ENCODE measurements around the gene ADGRL3.
"Not testable (repeated sequence)": the region's sequence is repeated elsewhere in the genome, so short reads cannot be mapped to it uniquely, and the experiment has no call there.

The ADGRL3 gene

DNA sequence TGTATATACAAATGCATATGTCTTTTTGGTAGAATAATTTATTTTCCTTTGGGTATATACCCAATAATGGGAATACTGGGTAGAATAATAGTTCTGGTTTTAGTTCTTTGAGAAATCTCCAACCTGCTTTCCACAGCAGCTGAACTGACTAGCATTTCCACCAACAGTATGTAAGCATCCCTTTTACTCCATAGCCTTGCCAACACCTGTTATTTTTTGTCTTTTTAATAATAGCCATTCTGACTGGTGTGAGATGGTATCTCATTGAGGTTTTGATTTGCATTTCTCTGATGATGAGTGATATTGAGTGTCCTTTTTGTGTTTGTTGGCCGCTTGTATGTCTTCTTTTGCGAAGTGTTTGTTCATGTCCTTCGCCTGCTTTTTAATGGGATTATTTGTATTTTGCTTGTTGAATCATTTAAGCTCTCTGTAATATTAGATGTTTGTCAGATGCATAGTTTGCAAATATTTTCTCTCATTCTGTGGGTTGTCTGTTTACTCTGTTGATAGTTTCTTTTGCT lies 309.7 kb downstream of the ADGRL3 start:
- DNase-seq, result not testable (repeated sequence)

DNA sequence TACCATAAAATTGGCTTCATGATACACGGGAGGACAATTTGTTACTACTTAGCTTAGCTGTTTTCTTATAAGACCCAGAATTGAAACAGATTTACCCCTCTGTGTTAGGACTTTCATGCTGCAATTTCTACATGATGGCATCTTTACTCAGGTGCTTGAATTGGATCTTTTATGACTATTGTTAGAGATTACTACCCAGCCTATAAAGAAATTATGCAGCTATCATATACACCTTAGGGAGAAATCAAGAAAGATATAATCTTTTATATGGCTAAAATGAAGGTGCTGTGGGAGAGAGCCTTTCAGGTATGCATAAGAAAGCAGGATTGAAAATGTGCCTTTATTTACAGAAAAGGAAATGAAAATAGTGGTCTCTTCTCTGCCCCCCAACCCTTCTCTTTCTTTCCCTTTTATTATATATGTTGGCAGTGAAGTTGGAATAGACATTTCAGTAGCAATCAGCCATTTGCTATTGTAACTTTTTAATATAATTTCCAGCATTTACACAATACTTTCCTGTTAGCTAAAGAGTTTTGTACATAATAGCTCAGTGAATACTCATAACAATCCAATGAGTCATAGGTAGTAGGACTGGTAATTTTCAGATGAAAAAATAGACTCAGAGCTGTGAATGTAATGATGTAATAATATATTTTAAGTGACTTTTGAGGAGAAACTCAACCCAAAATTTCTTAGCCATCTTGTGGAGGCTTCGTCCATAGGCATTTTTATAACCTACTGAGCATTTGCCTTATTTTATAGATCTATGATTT lies 311.8 kb downstream of the ADGRL3 start:
- no peak for DNase-seq

DNA sequence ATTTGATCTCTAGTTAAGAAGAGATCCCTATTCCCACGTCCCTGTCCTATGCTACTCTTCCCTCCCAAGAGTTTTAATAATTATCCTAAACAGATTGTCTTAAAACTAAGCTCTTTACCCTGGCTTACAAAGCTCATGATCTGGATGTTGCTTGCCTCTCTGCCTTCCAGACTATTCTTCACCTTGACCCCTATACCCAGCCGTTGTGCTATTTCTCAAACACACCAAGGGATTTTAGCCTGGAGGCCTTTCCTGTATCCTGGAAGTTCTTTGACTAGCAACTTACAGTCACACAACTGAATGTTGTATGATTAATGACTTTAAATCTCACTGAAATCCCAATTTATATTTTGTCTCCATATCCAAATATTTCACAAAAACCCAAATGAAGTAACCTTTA lies 314.9 kb downstream of the ADGRL3 start:
- DNase-seq, result no peak

DNA sequence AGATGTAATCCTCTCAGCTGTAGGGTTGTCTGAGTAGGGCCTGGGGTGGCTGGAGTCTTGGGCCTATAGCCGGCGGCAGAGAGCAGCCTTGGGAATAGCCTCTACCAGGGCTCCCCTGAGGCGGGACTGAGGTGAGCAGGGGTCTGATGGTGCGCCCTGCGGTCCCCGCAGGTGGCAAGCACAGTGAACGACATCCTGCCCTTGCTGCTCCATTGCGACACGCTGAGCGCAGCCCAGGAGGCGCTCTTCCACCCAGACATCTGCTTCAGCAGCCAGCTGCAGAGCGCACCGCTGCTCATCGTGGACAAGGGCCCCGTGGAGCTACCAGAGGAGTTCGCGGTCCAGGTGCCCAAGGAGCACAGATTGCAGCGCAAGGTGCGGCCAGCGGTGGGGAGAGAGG lies 317.0 kb downstream of the ADGRL3 start:
- no peak for DNase-seq

DNA sequence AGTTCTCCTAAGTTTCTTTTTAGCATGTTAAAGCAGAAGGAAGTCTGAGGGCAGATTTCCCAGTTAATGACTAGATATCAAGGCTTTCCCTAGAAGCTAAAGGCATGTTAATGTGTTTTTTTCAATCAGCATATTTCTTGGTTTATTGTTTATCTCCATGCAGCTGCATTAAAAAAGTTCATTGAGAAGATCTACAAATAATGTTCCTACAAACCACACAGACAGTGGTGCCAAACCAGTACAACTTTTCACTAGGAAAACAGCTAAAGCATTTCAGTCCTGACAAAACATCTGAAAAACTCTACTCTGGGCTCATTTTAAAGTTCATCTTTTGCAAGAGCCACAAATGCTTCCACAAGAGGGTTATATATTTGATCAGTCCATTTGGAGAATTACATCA lies 320.0 kb downstream of the ADGRL3 start:
- DNase-seq, result no peak

DNA sequence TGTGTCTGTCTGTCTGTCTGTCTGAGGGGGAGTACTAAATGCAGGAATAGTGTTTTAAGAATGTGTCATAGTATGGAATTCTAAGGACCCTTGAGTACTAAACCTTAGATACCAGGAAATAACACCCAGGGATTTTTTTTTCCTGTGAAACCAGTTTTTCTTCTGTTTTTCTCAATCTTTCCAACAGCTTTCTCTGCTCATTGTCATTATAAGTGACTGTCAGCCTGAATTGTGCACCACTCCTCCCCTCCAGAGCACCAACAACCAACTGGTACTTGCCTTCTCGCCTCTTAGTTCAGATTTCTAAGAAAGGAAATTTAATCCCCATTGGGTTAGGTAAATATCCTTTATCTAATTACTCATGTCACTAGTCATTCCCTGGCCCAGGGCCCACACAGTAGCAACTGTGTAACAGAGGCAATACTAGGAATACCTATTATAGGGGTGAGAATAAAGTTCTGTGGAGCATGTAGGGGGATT lies 320.6 kb downstream of the ADGRL3 start:
- DNase-seq, result no peak

DNA sequence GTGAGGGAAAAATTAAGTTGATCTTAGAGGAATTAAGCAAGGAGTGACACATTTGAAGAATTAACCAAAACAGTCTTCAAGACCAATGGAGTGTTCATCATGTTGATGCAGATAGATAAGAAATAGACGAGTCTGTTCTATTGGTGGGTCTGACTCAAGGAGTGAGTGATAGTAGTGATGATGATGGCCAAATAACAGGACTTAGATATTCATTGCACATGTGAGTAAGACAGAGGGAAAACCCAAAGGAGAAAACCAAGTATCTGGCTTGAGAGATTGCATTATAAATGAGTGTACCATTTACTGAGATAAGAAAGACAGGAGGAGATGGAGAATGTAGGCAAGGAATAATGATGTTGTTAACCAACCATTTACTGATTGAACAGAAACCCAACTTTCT lies 321.3 kb downstream of the ADGRL3 start:
- DNase-seq, result no peak

DNA sequence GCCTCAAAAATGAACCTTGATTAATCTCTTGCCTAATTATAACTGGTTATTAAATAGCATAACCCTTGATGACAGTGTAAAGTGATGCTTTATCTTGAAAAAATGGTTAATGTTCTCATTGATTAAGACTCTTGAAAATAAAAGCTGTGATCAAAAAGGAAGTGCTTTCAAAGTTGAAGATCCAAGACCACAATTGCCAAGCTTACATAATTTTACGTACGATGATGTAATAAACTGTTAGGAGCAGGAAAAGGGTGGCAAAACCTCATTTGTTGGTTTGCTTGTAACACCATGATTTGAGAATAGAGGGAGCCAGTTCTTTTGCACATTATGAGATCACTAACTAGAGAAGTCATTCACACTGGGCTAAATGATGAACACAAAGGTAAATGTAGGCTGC lies 322.2 kb downstream of the ADGRL3 start:
- DNase-seq, result no peak

DNA sequence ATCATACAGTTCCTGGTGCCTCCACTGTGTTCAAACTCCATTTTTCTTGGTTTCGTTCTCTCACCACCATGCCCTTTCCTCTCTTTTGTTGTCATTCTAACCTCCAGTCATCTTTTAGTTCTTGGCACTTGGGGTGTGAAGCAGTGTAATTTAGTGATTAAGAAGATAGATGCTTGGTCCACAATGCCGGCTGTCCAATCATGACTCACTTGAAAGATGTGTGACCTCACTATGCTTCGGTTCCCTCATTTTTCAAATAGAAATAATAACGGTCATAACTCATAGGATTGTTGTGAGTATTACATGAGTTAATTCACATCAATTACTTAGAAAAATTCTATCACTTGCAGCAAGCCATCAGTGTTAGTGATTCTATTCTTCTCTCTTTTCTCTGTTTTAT lies 327.8 kb downstream of the ADGRL3 start:
- no peak for DNase-seq

DNA sequence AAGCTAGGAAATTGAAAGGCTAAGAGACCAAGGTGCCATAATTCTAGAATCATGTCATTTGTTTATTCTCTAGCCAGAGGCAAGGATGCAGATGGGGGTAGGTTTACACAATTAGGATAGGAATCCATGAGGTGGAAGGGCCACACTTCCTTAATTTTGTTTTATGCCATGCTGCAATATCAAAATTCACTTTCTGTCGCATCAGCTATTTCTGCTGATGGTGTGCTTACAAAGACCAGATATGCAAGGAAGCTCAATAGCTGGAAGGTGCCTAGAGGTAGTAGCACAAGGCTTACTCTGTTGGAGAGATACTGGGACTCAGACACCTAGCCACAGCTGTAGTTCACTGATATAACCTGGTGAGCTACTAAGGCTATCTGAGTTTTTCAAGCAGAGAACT lies 328.5 kb downstream of the ADGRL3 start:
- DNase-seq, result no peak

DNA sequence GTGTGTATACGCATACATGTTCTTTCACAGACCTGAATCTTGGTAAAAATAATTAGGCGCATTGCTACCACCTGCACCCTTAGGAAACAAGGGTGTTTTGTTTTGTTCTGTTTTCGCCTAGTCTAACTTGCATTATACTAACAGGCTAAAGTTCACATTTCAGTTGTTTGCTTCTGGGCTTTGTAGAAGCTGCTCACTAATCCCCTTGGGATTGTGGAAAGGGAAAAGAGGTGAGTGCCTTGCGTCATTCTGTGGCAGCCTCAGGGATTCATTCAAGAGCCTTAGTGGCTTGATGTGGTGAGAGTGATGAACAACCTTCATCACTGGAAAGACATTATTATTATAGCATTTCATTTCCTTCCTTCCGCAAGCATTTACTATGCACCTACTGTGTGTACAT lies 331.1 kb downstream of the ADGRL3 start:
- DNase-seq, result no peak

DNA sequence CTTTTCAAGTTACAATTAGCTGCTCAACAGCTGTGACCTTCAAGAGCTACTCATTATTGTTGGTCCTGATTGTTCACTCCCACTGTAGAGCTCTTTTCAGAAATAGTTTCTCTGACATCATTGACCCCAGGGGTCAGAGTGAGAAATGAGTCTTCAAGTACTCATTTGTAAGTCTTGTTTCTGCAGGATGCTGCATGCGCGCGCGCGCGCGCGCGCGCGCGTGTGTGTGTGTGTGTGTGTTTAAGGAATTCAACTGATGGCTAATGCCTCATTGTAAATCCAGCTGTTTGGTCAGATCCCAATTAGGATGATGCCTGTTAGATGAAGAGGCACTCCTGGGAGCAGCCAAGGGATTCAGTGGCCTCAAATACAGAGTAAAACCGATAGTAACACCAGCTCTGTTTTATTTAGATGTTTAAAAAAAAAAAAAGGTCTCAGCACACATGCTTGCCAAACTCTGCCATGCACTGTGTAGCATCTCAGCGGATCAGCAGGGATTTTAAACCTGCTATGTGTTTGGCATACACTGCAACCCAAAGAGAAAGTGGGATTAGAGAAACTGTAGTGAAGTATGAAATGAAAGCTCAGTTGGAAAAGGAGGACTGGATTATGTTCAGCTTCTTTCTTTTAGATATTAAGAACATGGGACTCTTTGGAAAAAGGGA lies 332.3 kb downstream of the ADGRL3 start:
- DNase-seq, result no peak

DNA sequence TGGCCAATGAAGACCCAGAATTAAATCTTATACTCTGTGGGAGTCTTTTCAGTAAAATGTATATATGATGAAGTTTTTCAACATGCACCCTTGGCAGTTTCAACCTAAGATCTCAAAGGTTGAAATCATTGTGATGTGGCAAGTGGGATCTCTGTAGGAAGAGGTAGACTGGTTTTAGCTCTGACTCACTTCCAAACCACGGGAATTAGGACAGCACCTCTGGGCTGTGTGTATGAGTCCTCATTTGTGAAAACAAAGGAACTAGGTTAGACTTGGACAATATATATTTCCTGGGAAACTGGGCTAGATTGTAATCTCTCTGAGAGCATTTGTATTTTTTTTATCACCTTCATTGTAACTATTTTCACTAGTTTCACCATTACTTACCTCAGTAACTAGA lies 333.0 kb downstream of the ADGRL3 start:
- DNase-seq, result no peak

DNA sequence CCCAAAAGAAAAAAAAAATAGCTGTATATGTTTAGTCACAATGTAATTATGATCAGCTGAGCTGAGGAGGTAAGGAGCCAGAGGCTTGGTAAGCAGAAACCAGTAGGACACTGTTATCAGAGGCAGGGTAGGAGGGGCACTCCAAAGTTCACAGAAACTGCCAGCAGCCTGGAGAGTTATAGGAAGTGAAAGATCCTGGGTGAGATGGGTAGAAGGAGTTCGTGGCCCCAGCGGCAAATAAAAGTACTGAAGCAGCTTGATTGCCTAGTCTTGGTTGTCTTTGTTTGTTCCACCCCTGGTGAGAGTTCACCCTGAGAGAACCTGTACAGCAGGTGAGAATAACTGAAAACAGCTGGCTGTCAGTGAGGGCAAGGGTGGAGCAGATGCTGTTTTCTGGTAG lies 340.8 kb downstream of the ADGRL3 start:
- DNase-seq, result no peak

DNA sequence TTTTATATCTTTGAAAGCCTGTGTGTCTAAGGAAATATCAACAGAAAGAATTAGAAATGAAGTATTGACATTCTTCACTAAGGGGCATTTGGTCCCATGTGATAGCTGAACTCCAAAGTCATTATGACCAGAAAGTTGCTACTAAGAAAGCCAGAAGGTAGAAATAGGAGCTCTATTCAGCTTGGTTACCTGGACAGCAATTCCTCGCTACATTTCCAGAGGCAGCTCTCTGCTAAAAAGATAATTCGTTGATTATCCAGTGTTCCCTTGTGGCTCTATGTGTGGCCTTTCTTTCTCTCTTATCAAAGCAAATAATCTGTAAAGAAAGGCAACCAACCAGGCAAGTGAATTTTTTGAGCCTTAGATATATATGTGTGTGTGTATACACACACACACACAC lies 341.3 kb downstream of the ADGRL3 start:
- DNase-seq, result no peak

DNA sequence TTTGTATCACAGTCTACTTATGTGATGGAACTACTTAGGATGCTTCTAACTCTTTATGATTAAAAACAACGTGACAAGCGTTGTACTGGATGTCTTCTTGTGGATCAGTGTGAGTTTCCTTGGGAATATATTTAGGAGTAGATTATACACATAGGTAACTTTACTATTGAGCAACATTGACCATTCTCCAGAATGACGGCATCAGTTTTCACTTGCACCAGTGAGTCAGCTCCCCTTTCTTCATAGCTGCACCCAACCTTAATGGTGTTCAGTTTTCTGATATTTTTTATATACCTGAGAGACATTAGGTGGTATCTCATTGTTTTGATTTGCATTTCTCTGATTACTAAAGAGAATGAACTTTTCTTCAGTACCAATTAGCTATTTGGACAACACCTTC lies 343.9 kb downstream of the ADGRL3 start:
- no peak for DNase-seq

DNA sequence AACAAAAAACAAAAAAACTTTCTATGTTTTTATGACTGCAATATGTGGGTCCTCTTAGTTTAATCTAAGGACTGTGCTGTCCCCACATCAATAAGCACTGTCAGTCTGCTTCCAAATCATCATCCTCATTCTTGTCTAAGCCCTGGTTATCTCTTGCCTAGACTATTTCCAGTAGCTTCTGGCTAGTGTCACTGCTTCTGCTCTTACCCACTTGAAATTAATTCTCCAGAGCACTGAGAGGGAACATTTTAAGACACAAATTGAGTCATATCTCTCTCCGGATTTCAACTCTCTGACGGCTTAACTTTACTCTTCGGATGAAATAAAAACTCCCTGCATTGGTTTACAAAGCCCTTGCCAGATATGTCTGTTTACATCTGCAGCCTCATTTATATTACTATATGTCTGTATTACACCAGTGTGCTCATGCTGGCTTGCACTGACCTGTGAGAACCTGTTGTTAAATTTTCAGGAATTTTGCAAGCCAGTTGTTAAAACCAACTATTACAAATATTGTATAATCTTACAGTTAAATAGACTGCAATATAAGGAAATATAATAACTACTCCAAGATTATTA lies 345.9 kb downstream of the ADGRL3 start:
- no peak for DNase-seq

DNA sequence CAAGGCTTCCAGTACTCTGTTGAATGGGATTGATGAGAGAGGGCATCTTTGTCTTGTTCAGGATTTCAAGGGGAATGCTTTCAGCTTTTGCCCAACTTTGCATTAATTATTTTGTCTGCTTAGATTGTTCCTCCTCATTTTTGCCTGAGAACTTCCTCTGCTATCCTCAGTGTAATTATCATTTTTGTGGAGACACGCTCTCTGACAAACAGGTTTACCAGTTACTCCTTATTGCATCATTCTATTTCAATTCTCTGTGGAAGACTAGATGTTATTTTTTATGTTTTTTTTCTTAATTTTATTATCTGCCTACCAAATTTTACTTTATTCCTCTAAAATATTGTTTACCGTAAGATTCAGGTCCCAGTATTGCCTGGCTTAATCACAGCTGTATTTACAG lies 349.2 kb downstream of the ADGRL3 start:
- no peak for DNase-seq

DNA sequence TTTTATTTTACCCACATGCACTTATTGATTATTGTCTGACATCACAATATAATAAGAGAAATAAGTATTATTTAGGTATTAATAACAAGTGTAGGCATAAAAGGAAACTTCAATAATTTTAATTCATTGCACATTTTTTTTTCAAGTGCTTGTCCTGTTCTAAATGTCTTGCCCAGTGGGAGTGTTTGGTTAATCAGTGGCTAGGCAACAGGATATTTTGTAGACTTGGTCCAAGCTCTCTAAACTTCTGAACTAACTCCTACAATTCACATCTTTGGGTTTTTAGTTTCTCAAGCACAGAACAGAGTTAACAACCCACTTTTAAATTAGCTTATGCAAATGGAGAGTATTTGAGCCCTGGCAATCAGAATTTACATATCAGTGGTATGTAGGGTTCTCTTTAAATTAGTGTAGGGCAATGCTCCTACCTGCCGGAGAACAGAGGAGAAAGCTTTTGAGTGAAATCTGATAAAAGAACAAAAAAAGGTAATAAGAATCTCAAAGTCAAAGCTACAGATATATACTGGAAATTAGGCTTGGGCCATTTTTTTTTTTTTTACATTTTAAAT lies 353.5 kb downstream of the ADGRL3 start:
- no peak for DNase-seq

DNA sequence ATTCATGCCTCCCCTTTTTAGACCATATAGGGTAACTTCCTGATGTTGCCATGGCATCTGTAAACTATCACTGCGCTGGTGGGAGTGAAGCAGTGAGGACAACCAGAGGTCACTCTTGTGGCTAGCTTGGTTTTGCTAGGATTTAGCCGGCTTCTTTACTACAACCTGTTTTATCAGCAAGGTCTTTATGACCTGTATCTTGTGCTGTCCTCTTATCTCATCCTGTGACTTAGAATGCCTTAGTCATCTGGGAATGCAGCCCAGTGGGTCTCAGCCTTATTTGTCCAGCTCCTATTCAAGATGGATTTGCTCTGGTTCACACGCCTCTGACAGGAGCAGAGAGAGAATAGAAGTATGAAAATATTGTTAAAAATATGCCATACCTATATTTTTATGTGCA lies 355.7 kb downstream of the ADGRL3 start:
- DNase-seq, result no peak

DNA sequence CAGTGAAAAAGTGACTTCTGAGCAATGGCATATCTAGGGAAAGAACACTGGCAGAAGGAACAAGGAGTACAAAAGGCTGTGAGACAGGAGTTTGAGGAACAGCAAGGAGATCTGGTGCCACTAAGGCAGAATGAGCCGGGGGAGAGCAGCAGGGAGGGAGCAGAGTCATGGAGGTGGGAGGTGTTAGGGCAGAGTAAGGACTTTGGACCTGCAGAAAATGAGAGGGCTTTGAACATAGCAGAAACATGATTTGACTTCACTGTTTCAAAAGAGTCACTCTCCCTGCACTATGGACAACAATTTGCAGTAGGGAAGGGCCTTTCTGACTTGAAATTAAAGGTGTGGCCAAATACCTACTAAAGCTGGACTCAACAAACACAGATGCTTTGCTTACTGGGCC lies 356.2 kb downstream of the ADGRL3 start:
- DNase-seq, result no peak

DNA sequence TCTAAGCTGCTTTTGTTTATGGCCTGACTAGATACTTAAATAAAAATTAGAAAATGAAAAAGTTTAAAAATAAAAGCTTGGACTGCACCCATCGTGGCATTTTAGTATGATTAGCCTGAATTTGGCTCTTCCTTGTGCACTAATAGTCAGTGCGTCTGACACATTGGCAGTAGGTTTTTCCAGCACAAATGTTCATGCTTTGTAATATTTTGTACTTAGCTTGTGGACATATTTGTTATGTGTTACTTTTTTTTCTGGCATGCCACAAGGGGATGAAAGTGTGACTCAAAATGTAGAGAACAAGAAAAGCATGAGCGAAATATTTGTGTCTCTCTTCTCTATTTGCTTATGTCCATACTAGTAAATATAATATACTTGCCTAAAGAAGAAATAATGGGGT lies 359.3 kb downstream of the ADGRL3 start:
- no peak for DNase-seq

DNA sequence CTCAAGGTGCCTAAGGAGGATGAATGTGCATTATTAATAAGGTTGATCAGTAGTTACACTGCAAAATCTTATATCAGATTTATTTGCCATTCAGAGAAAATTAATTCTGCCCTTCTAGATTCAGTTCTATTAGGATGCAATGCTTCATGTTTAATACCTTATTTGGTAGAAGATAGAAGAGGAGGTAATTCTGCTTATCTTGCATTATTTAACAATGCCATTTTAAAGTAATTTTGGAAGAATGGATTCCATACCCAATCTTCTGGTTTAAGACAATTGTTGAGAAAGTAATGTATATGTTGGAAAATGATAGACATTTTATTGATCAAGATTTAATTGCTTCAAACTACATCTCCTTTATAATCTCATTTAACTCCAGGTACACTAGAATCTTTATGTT lies 360.9 kb downstream of the ADGRL3 start:
- no peak for DNase-seq

Data from effector CD8-positive, alpha-beta T cell (primary cell).